Stimulated activated naive B cell treated with anti-CD40 and anti-IgM and Interleukin-4, amounts not matched to agents 10 μg/mL and 1 μg/mL and 100 μg/mL, for 72 hours (primary cell): Measurements from ENCODE around the gene FKRP.
"Not testable (repeated sequence)": the region's sequence is repeated elsewhere in the genome, so short reads cannot be mapped to it uniquely, and the experiment has no call there.

Source experiments
- ATAC-seq, 2 donors: fragments of 150-1000 bp; cut with Tn5 transposase; replicated peaks; 2 replicates each; pipeline ENCODE4 v1.10.0; 2021; ENCODE audit warnings: moderate library complexity in 1 of 2
- DNase-seq: peaks from one replicate; pipeline ENCODE4 v3.0.0; 2021
- H3K27ac Mint-ChIP-seq: one replicate; pipeline ENCODE4 v1.8.0; 2022; ENCODE audit warnings: mild to moderate bottlenecking, mixed read lengths
- H3K27me3 Mint-ChIP-seq, 2 donors: one replicate each; pipeline ENCODE4 v1.8.0; 2022; ENCODE audit warnings: mixed read lengths in 2 of 2
- H3K36me3 Mint-ChIP-seq, 2 donors: one replicate each; pipeline ENCODE4 v1.8.0; 2022; ENCODE audit warnings: mixed read lengths in 2 of 2, mild to moderate bottlenecking in 1 of 2
- H3K4me1 Mint-ChIP-seq, 2 donors: one replicate each; pipeline ENCODE4 v1.8.0; 2022; ENCODE audit warnings: mixed read lengths in 2 of 2, mild to moderate bottlenecking in 1 of 2
- H3K4me3 Mint-ChIP-seq, 2 donors: one replicate each; pipeline ENCODE4 v1.8.0; 2022; ENCODE audit warnings: mild to moderate bottlenecking in 2 of 2, mixed read lengths in 2 of 2, moderate library complexity in 1 of 2
- H3K9me3 Mint-ChIP-seq, 2 donors: one replicate each; pipeline ENCODE4 v1.8.0; 2022; ENCODE audit warnings: mixed read lengths in 2 of 2, mild to moderate bottlenecking in 1 of 2

Gene FKRP

GRCh38 chr19:46768746-46769145 is 22.9 kb downstream of the FKRP start:
- H3K9me3 Mint-ChIP-seq, H3K4me3 Mint-ChIP-seq: not testable (repeated sequence)

GRCh38 chr19:46772170-46773017 is 26.5 kb downstream of the FKRP start:
- Mint-ChIP-seq H3K9me3 (no peaks in the 10 kb centered on the region), H3K36me3 (peaks cover 25% of the 10 kb centered on the region in 2 donors), H3K4me3 (no peak overlapping the region), H3K27me3 (no peaks in the 10 kb centered on the region), H3K4me1 (peaks cover 0 to 5% of the 10 kb centered on the region in 2 donors), H3K27ac (no peak overlapping the region)
- ATAC-seq (no peak), DNase-seq (no peak)

More at GRCh38 chr19:46768746-46769145, 22.9 kb downstream of the FKRP start:
- H3K27ac Mint-ChIP-seq, H3K4me1 Mint-ChIP-seq, H3K36me3 Mint-ChIP-seq, DNase-seq, H3K27me3 Mint-ChIP-seq, ATAC-seq: not testable (repeated sequence)

GRCh38 chr19:46773018-46773399 is 27.2 kb downstream of the FKRP start:
- H3K27ac Mint-ChIP-seq: no peak overlapping the region
- peaks cover 0 to 9% of the 10 kb centered on the region in 2 donors for H3K4me1 Mint-ChIP-seq
- H3K4me3 Mint-ChIP-seq: no peak overlapping the region
- H3K27me3 Mint-ChIP-seq: no peaks in the 10 kb centered on the region
- H3K9me3 Mint-ChIP-seq: no peaks in the 10 kb centered on the region
- DNase-seq: no peak
- peaks cover 30 to 31% of the 10 kb centered on the region in 2 donors for H3K36me3 Mint-ChIP-seq
- no peak for ATAC-seq

GRCh38 chr19:46775642-46776258 is 29.9 kb downstream of the FKRP start:
- H3K4me1 Mint-ChIP-seq: peaks cover 3 to 22% of the 10 kb centered on the region in 2 donors
- peaks cover 41 to 45% of the 10 kb centered on the region in 2 donors for H3K36me3 Mint-ChIP-seq

GRCh38 chr19:46776927-46777911 is 31.4 kb downstream of the FKRP start:
- peaks cover 47 to 55% of the 10 kb centered on the region in 2 donors for H3K36me3 Mint-ChIP-seq

More at GRCh38 chr19:46775642-46776258, 29.9 kb downstream of the FKRP start:
- Mint-ChIP-seq H3K27ac (no peak overlapping the region), H3K4me3 (no peak overlapping the region), H3K9me3 (no peaks in the 10 kb centered on the region), H3K27me3 (no peaks in the 10 kb centered on the region)
- DNase-seq: no peak
- ATAC-seq: no peak

GRCh38 chr19:46777956-46778645 is 32.2 kb downstream of the FKRP start:
- H3K27me3 Mint-ChIP-seq, H3K27ac Mint-ChIP-seq, DNase-seq, H3K9me3 Mint-ChIP-seq, ATAC-seq, H3K4me3 Mint-ChIP-seq: not testable (repeated sequence)
- Mint-ChIP-seq H3K36me3 (peaks cover 55 to 64% of the 10 kb centered on the region in 2 donors), H3K4me1 (peaks cover 11 to 31% of the 10 kb centered on the region in 2 donors)

More at GRCh38 chr19:46776927-46777911, 31.4 kb downstream of the FKRP start:
- no peak for DNase-seq
- H3K4me3 Mint-ChIP-seq: no peak overlapping the region
- H3K27me3 Mint-ChIP-seq: no peaks in the 10 kb centered on the region
- H3K27ac Mint-ChIP-seq: no peak overlapping the region
- H3K4me1 Mint-ChIP-seq: peaks cover 5 to 22% of the 10 kb centered on the region in 2 donors
- H3K9me3 Mint-ChIP-seq: no peaks in the 10 kb centered on the region
- ATAC-seq: no peak

GRCh38 chr19:46782355-46783019 is 36.6 kb downstream of the FKRP start:
- Mint-ChIP-seq H3K27ac (peak overlapping the region; percentile 14), H3K27me3 (no peaks in the 10 kb centered on the region), H3K36me3 (peaks cover 56 to 76% of the 10 kb centered on the region in 2 donors), H3K4me1 (peaks cover 38 to 68% of the 10 kb centered on the region in 2 donors), H3K9me3 (no peaks in the 10 kb centered on the region), H3K4me3 (peak overlapping the region in 1 of 2 donors; percentile 13)
- DNase-seq (no peak), ATAC-seq (no peak)

- H3K36me3 Mint-ChIP-seq: peaks cover 46 to 65% of the 10 kb centered on the region in 2 donors
- H3K27ac Mint-ChIP-seq: peak overlapping the region; percentile 71
- peak overlapping the region; percentile 22 to 32 for H3K4me3 Mint-ChIP-seq
- H3K4me1 Mint-ChIP-seq: peaks cover 37 to 69% of the 10 kb centered on the region in 2 donors
- ATAC-seq (no peak), DNase-seq (no peak)
- no peaks in the 10 kb centered on the region for H3K27me3 Mint-ChIP-seq
- no peaks in the 10 kb centered on the region for H3K9me3 Mint-ChIP-seq
Measured at GRCh38 chr19:46783670-46784069, 37.8 kb downstream of the FKRP start.

GRCh38 chr19:46784262-46785053 is 38.6 kb downstream of the FKRP start:
- H3K4me3 Mint-ChIP-seq: peak overlapping the region; percentile 98 to 99
- DNase-seq (no peak), ATAC-seq (peak in 1 of 2 donors; percentile 9)
- H3K9me3 Mint-ChIP-seq: no peaks in the 10 kb centered on the region
- no peaks in the 10 kb centered on the region for H3K27me3 Mint-ChIP-seq
- H3K36me3 Mint-ChIP-seq: peaks cover 41 to 57% of the 10 kb centered on the region in 2 donors
- H3K27ac Mint-ChIP-seq: peak overlapping the region; percentile 71
- H3K4me1 Mint-ChIP-seq: peaks cover 38 to 67% of the 10 kb centered on the region in 2 donors

GRCh38 chr19:46785054-46785979 is 39.5 kb downstream of the FKRP start:
- Mint-ChIP-seq H3K36me3 (peaks cover 39 to 56% of the 10 kb centered on the region in 2 donors), H3K9me3 (no peaks in the 10 kb centered on the region), H3K27me3 (no peaks in the 10 kb centered on the region), H3K27ac (peak overlapping the region; percentile 97), H3K4me1 (peaks cover 38 to 67% of the 10 kb centered on the region in 2 donors), H3K4me3 (peak overlapping the region; percentile 98 to 99)
- no peak for ATAC-seq
- DNase-seq: no peak

- peaks cover 38 to 67% of the 10 kb centered on the region in 2 donors for H3K4me1 Mint-ChIP-seq
Measured at GRCh38 chr19:46785980-46786235, 40.1 kb downstream of the FKRP start.

More at GRCh38 chr19:46785980-46786235, 40.1 kb downstream of the FKRP start:
- Mint-ChIP-seq H3K27ac (peak overlapping the region; percentile 97), H3K9me3 (no peaks in the 10 kb centered on the region), H3K27me3 (no peaks in the 10 kb centered on the region), H3K4me3 (peak overlapping the region; percentile 98 to 99), H3K36me3 (peaks cover 39 to 56% of the 10 kb centered on the region in 2 donors)
- DNase-seq: no peak
- ATAC-seq: peak in 1 of 2 donors; percentile 8
